ENCODE data around the gene DUSP22.

Gene DUSP22

DNA sequence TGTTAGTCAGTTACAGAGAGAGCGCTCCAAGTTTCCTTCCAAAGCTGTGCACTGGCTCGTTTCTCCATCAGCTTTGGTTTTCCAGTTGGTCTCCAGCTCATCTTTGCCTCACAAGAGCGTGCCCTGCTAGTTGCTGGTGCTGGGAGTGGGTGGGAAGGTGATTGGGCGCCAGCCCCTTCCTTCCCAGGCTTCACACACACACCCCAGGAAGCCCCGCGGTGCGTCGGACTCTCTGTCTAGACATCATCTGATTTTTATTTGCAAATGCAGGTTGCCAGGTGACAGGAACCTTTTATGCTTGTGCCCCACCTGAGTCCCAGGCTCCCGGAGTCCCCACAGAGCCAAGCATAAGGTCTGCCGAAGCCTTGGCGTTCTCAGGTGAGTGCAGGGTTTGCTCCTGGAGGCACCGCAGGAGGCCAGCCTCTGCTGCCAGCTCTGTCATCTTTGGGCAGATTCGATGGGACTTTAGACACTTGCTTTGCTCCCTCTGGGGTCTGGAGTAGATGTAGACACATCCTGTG lies 106.3 kb downstream of the DUSP22 start:
- DNase-seq, result peak in 1 of 2 donors; percentile 35

- DNase-seq, result peak in 1 of 2 donors; percentile 60
Measured at GRCh38 chr6:399785-400534, 107.7 kb downstream of the DUSP22 start.

- DNase-seq, result no peak
Measured at GRCh38 chr6:400815-401214, 108.5 kb downstream of the DUSP22 start.
